ENCODE data around the gene TSPAN12. TPM values are rescaled to one million over a fixed set of nuclear protein-coding genes. Genes with fewer than 3 reads are reported as not detected.
"Not testable (repeated sequence)": the region's sequence is repeated elsewhere in the genome, so short reads cannot be mapped to it uniquely, and the experiment has no call there.

The TSPAN12 gene
- total RNA-seq, 3 donors from 2014 or later: 23.1 to 43.4 (median 35.6) TPM

GRCh38 chr7:120785095-120785494, 72.8 kb downstream of the TSPAN12 start:
- Histone ChIP-seq H3K4me1 (ENCODE audit: low read depth) (no peaks in the 10 kb centered on the region), H3K36me3 (ENCODE audit: low read depth) (no peaks in the 10 kb centered on the region), H3K4me3 (no peak overlapping the region), H3K9me3 (no peaks in the 10 kb centered on the region)
- DNase-seq (no peak), ATAC-seq (no peak)
- no peak for TF ChIP-seq CTCF (IDR thresholded peaks at IDR 0.05)
- intact Hi-C loops (cut with DNase I, micrococcal nuclease): no loop called here

- TF ChIP-seq CTCF (IDR thresholded peaks at IDR 0.05): no peak
- DNase-seq: no peak
- no peak for ATAC-seq
These were observed 74.2 kb downstream of the TSPAN12 start for GRCh38 chr7:120783721-120784120.

GRCh38 chr7:120783273-120783672, 74.7 kb downstream of the TSPAN12 start:
- Histone ChIP-seq H3K4me3 (no peak overlapping the region), H3K36me3 (ENCODE audit: low read depth) (no peaks in the 10 kb centered on the region), H3K4me1 (ENCODE audit: low read depth) (no peaks in the 10 kb centered on the region), H3K9me3 (no peaks in the 10 kb centered on the region)
- DNase-seq: no peak
- no peak for ATAC-seq
- TF ChIP-seq CTCF (IDR thresholded peaks at IDR 0.05): no peak
- intact Hi-C loops (cut with DNase I, micrococcal nuclease): no loop called here

More at GRCh38 chr7:120783721-120784120, 74.2 kb downstream of the TSPAN12 start:
- H3K4me3 ChIP-seq: no peak overlapping the region
- H3K4me1 ChIP-seq (ENCODE audit: low read depth): no peaks in the 10 kb centered on the region
- no peaks in the 10 kb centered on the region for H3K9me3 ChIP-seq
- intact Hi-C loops (cut with DNase I, micrococcal nuclease): no loop called here
- H3K36me3 ChIP-seq (ENCODE audit: low read depth): no peaks in the 10 kb centered on the region

- H3K4me3 ChIP-seq; DNase-seq; intact Hi-C loops (cut with DNase I, micrococcal nuclease); H3K9me3 ChIP-seq; ATAC-seq; H3K4me1 ChIP-seq (ENCODE audit: low read depth); H3K36me3 ChIP-seq (ENCODE audit: low read depth): not testable (repeated sequence)
These were observed 76.0 kb downstream of the TSPAN12 start for GRCh38 chr7:120781924-120782323.

GRCh38 chr7:120780938-120781337, 77.0 kb downstream of the TSPAN12 start:
- no peak overlapping the region for H3K4me3 ChIP-seq
- intact Hi-C loops (cut with DNase I, micrococcal nuclease): no loop called here
- TF ChIP-seq CTCF (IDR thresholded peaks at IDR 0.05): no peak
- ATAC-seq: no peak
- DNase-seq: no peak
- H3K36me3 ChIP-seq (ENCODE audit: low read depth): no peaks in the 10 kb centered on the region
- no peaks in the 10 kb centered on the region for H3K9me3 ChIP-seq
- no peaks in the 10 kb centered on the region for H3K4me1 ChIP-seq (ENCODE audit: low read depth)

GRCh38 chr7:120780451-120780850, 77.5 kb downstream of the TSPAN12 start:
- H3K4me3 ChIP-seq; H3K4me1 ChIP-seq (ENCODE audit: low read depth); H3K9me3 ChIP-seq; DNase-seq; ATAC-seq; intact Hi-C loops (cut with DNase I, micrococcal nuclease); H3K36me3 ChIP-seq (ENCODE audit: low read depth): not testable (repeated sequence)

GRCh38 chr7:120779078-120779477, 78.9 kb downstream of the TSPAN12 start:
- DNase-seq; H3K4me1 ChIP-seq (ENCODE audit: low read depth); intact Hi-C loops (cut with DNase I, micrococcal nuclease); H3K36me3 ChIP-seq (ENCODE audit: low read depth); ATAC-seq; H3K4me3 ChIP-seq; H3K9me3 ChIP-seq: not testable (repeated sequence)

Measured in mucosa of descending colon (tissue), 3 donors.